Measurements from ENCODE around the gene LAMA3. TPM values are rescaled to one million over a fixed set of nuclear protein-coding genes. Genes with fewer than 3 reads are reported as not detected.

Gene LAMA3
- total RNA-seq, 1 donor from 2014 or later = 126 TPM

- H3K4me3 ChIP-seq (ENCODE audit: low read depth, low read length) = no peak overlapping the region
- TF ChIP-seq CTCF (IDR thresholded peaks at IDR 0.05; ENCODE audit: insufficient read depth, low read length, poor library complexity, severe bottlenecking) = no peak
- H3K36me3 ChIP-seq (ENCODE audit: control insufficient read depth, insufficient read depth, low read length) = no peaks in the 10 kb centered on the region
- H3K27me3 ChIP-seq (ENCODE audit: control insufficient read depth, insufficient read depth, low read length) = no peaks in the 10 kb centered on the region
- no peak for DNase-seq (ENCODE audit: low read depth)
Measured at GRCh38 chr18:23949863-23950262, 260.6 kb downstream of the LAMA3 start.

GRCh38 chr18:23950644-23951043 is 261.4 kb downstream of the LAMA3 start:
- Histone ChIP-seq H3K36me3 (ENCODE audit: control insufficient read depth, insufficient read depth, low read length) (no peaks in the 10 kb centered on the region), H3K4me3 (ENCODE audit: low read depth, low read length) (no peak overlapping the region), H3K27me3 (ENCODE audit: control insufficient read depth, insufficient read depth, low read length) (no peaks in the 10 kb centered on the region)
- no peak for DNase-seq (ENCODE audit: low read depth)
- TF ChIP-seq CTCF (IDR thresholded peaks at IDR 0.05; ENCODE audit: insufficient read depth, low read length, poor library complexity, severe bottlenecking) = no peak

- H3K36me3 ChIP-seq (ENCODE audit: control insufficient read depth, insufficient read depth, low read length) = no peaks in the 10 kb centered on the region
- TF ChIP-seq CTCF (IDR thresholded peaks at IDR 0.05; ENCODE audit: insufficient read depth, low read length, poor library complexity, severe bottlenecking) = no peak
Measured at GRCh38 chr18:23951206-23951605, 262.0 kb downstream of the LAMA3 start.

GRCh38 chr18:23953984-23954383 is 264.7 kb downstream of the LAMA3 start:
- H3K27me3 ChIP-seq (ENCODE audit: control insufficient read depth, insufficient read depth, low read length) = no peaks in the 10 kb centered on the region

More at GRCh38 chr18:23951206-23951605, 262.0 kb downstream of the LAMA3 start:
- Histone ChIP-seq H3K4me3 (ENCODE audit: low read depth, low read length) (no peak overlapping the region), H3K27me3 (ENCODE audit: control insufficient read depth, insufficient read depth, low read length) (no peaks in the 10 kb centered on the region)
- DNase-seq (ENCODE audit: low read depth) = no peak

GRCh38 chr18:23956483-23956882 is 267.2 kb downstream of the LAMA3 start:
- Histone ChIP-seq H3K4me3 (ENCODE audit: low read depth, low read length) (no peak overlapping the region), H3K36me3 (ENCODE audit: control insufficient read depth, insufficient read depth, low read length) (no peaks in the 10 kb centered on the region), H3K27me3 (ENCODE audit: control insufficient read depth, insufficient read depth, low read length) (no peaks in the 10 kb centered on the region)
- TF ChIP-seq CTCF (IDR thresholded peaks at IDR 0.05; ENCODE audit: insufficient read depth, low read length, poor library complexity, severe bottlenecking) = no peak
- DNase-seq (ENCODE audit: low read depth) = no peak

More at GRCh38 chr18:23953984-23954383, 264.7 kb downstream of the LAMA3 start:
- TF ChIP-seq CTCF (IDR thresholded peaks at IDR 0.05; ENCODE audit: insufficient read depth, low read length, poor library complexity, severe bottlenecking) = no peak
- Histone ChIP-seq H3K36me3 (ENCODE audit: control insufficient read depth, insufficient read depth, low read length) (no peaks in the 10 kb centered on the region), H3K4me3 (ENCODE audit: low read depth, low read length) (no peak overlapping the region)
- DNase-seq (ENCODE audit: low read depth) = no peak

GRCh38 chr18:23958036-23958435 is 268.8 kb downstream of the LAMA3 start:
- Histone ChIP-seq H3K27me3 (ENCODE audit: control insufficient read depth, insufficient read depth, low read length) (no peaks in the 10 kb centered on the region), H3K4me3 (ENCODE audit: low read depth, low read length) (no peak overlapping the region), H3K36me3 (ENCODE audit: control insufficient read depth, insufficient read depth, low read length) (no peaks in the 10 kb centered on the region)
- DNase-seq (ENCODE audit: low read depth) = no peak
- no peak for TF ChIP-seq CTCF (IDR thresholded peaks at IDR 0.05; ENCODE audit: insufficient read depth, low read length, poor library complexity, severe bottlenecking)

Measured in kidney epithelial cell (primary cell).